Karpas-422 (cell line): ENCODE results near the gene PRSS37. TPM values are rescaled to one million over a fixed set of nuclear protein-coding genes. Genes with fewer than 3 reads are reported as not detected.
"Not testable (repeated sequence)": the region's sequence is repeated elsewhere in the genome, so short reads cannot be mapped to it uniquely, and the experiment has no call there.

ENCODE experiments used
- DNase-seq: peaks from one replicate; pipeline ENCODE4 v3.0.0-alpha.2; 2015
- H2AFZ ChIP-seq: fragments of 200-600 bp; sonication (generic); 2 replicates; pipeline ENCODE4 v1.6.1; 2014; ENCODE audit warnings: antibody characterized with exemption, low read length, mixed read lengths
- H3K27ac ChIP-seq: fragments of 200-600 bp; sonication (generic); 2 replicates; pipeline ENCODE4 v1.5.1; 2014; ENCODE audit warnings: mild to moderate bottlenecking, low read length, moderate library complexity
- H3K27me3 ChIP-seq: fragments of 200-600 bp; sonication (generic); 2 replicates; pipeline ENCODE4 v1.6.1; 2014; ENCODE audit warnings: low read length, mixed read lengths
- H3K36me3 ChIP-seq: fragments of 200-600 bp; sonication (generic); 2 replicates; pipeline ENCODE4 v1.6.1; 2014; ENCODE audit warnings: low read length, mixed read lengths; ENCODE audit not compliant: insufficient read depth
- H3K4me1 ChIP-seq: fragments of 200-600 bp; sonication (generic); 2 replicates; pipeline ENCODE4 v1.6.1; 2014; ENCODE audit warnings: mild to moderate bottlenecking, low read length, mixed read lengths
- H3K4me2 ChIP-seq: fragments of 200-600 bp; sonication (generic); 2 replicates; pipeline ENCODE4 v1.6.1; 2014; ENCODE audit warnings: low read length, low read depth, mild to moderate bottlenecking; ENCODE audit not compliant: poor library complexity, severe bottlenecking
- H3K4me3 ChIP-seq: fragments of 200-600 bp; sonication (generic); 2 replicates; pipeline ENCODE4 v1.5.1; 2014; ENCODE audit warnings: mild to moderate bottlenecking, antibody characterized with exemption, low read length, mixed read lengths
- H3K79me2 ChIP-seq: fragments of 200-600 bp; sonication (generic); 2 replicates; pipeline ENCODE4 v1.6.1; 2014; ENCODE audit warnings: mild to moderate bottlenecking, low read length, mixed read lengths
- H3K9ac ChIP-seq: fragments of 200-600 bp; sonication (generic); 2 replicates; pipeline ENCODE4 v1.6.0; 2014; ENCODE audit warnings: low read length
- H3K9me2 ChIP-seq: fragments of 200-600 bp; sonication (generic), shearing (Covaris generic); replicated peaks from 2 replicates; pipeline ENCODE4 v1.6.0; 2014; ENCODE audit warnings: mild to moderate bottlenecking, low read length, moderate library complexity; ENCODE audit not compliant: insufficient read depth
- H3K9me3 ChIP-seq: fragments of 300-700, 200-600 bp; sonication (generic); 2 replicates; pipeline ENCODE4 v1.6.1; 2014; ENCODE audit warnings: low read length, mixed read lengths
- H4K20me1 ChIP-seq: fragments of 200-600 bp; sonication (generic); 2 replicates; pipeline ENCODE4 v1.6.1; 2014; ENCODE audit warnings: mild to moderate bottlenecking, antibody characterized with exemption, low read length, low read depth; ENCODE audit not compliant: insufficient read depth
- total RNA-seq: library from RNA; depleted of rRNA; stranded (reverse); fragments of >200 nt; shearing (Covaris generic); gene quantifications from 2 replicates; pipeline ENCODE4 v1.2.3, GENCODE V29; 2014; ENCODE audit warnings: low replicate concordance

PRSS37 gene
- total RNA-seq, 1 experiment from 2014 or later: not detected

GRCh38 chr7:141839256-141839655 is 2.0 kb downstream of the PRSS37 start:
- Histone ChIP-seq H2AFZ (no peak overlapping the region), H4K20me1 (no peaks in the 10 kb centered on the region), H3K36me3 (no peaks in the 10 kb centered on the region), H3K9ac (no peak overlapping the region), H3K9me2 (no peaks in the 10 kb centered on the region), H3K4me1 (no peaks in the 10 kb centered on the region), H3K27me3 (no peaks in the 10 kb centered on the region), H3K79me2 (no peaks in the 10 kb centered on the region), H3K4me3 (no peak overlapping the region), H3K4me2 (no peak overlapping the region), H3K27ac (no peak overlapping the region), H3K9me3 (no peaks in the 10 kb centered on the region)
- DNase-seq: no peak

GRCh38 chr7:141838581-141838980 is 2.7 kb downstream of the PRSS37 start:
- H3K79me2 ChIP-seq: no peaks in the 10 kb centered on the region
- H3K4me1 ChIP-seq: no peaks in the 10 kb centered on the region
- no peaks in the 10 kb centered on the region for H3K9me3 ChIP-seq
- no peaks in the 10 kb centered on the region for H3K9me2 ChIP-seq
- H3K27me3 ChIP-seq: no peaks in the 10 kb centered on the region
- no peaks in the 10 kb centered on the region for H4K20me1 ChIP-seq
- no peak overlapping the region for H3K27ac ChIP-seq
- H3K9ac ChIP-seq: no peak overlapping the region
- no peak overlapping the region for H3K4me3 ChIP-seq
- no peak for DNase-seq
- H2AFZ ChIP-seq: no peak overlapping the region
- no peaks in the 10 kb centered on the region for H3K36me3 ChIP-seq
- no peak overlapping the region for H3K4me2 ChIP-seq

GRCh38 chr7:141837683-141838082 is 3.6 kb downstream of the PRSS37 start:
- Histone ChIP-seq H3K27me3 (no peaks in the 10 kb centered on the region), H4K20me1 (no peaks in the 10 kb centered on the region)

GRCh38 chr7:141822432-141822831 is 18.9 kb downstream of the PRSS37 start:
- H3K9ac ChIP-seq, H3K36me3 ChIP-seq, H3K9me2 ChIP-seq, H3K27me3 ChIP-seq, H2AFZ ChIP-seq, DNase-seq, H3K79me2 ChIP-seq, H3K4me1 ChIP-seq, H3K27ac ChIP-seq, H3K4me3 ChIP-seq, H3K4me2 ChIP-seq, H4K20me1 ChIP-seq, H3K9me3 ChIP-seq: not testable (repeated sequence)

More at GRCh38 chr7:141837683-141838082, 3.6 kb downstream of the PRSS37 start:
- H3K9ac ChIP-seq: no peak overlapping the region
- H3K79me2 ChIP-seq: no peaks in the 10 kb centered on the region
- no peak for DNase-seq
- no peak overlapping the region for H3K27ac ChIP-seq
- H3K4me1 ChIP-seq: no peaks in the 10 kb centered on the region
- H3K36me3 ChIP-seq: no peaks in the 10 kb centered on the region
- no peak overlapping the region for H2AFZ ChIP-seq
- H3K9me3 ChIP-seq: no peaks in the 10 kb centered on the region
- H3K4me3 ChIP-seq: no peak overlapping the region
- no peak overlapping the region for H3K4me2 ChIP-seq
- no peaks in the 10 kb centered on the region for H3K9me2 ChIP-seq

- Histone ChIP-seq H3K27ac (no peak overlapping the region), H3K4me2 (no peak overlapping the region), H3K9me3 (no peaks in the 10 kb centered on the region; the same call in none of the 2 replicates), H3K4me1 (no peaks in the 10 kb centered on the region), H3K9me2 (peaks cover 4% of the 10 kb centered on the region; the same call in 1 of the 2 replicates), H3K36me3 (no peaks in the 10 kb centered on the region), H4K20me1 (no peaks in the 10 kb centered on the region), H3K79me2 (no peaks in the 10 kb centered on the region), H3K27me3 (no peaks in the 10 kb centered on the region), H3K4me3 (no peak overlapping the region), H3K9ac (no peak overlapping the region), H2AFZ (no peak overlapping the region)
- no peak for DNase-seq
Observed at GRCh38 chr7:141820067-141820466, 21.2 kb downstream of the PRSS37 start.

GRCh38 chr7:141792526-141792925 is 48.8 kb downstream of the PRSS37 start:
- no peak overlapping the region for H3K27ac ChIP-seq
- DNase-seq: no peak
- H3K9me3 ChIP-seq: no peaks in the 10 kb centered on the region
- H3K36me3 ChIP-seq: no peaks in the 10 kb centered on the region
- H3K4me2 ChIP-seq: no peak overlapping the region
- no peaks in the 10 kb centered on the region for H3K9me2 ChIP-seq
- no peaks in the 10 kb centered on the region for H4K20me1 ChIP-seq
- H3K9ac ChIP-seq: no peak overlapping the region
- no peak overlapping the region for H2AFZ ChIP-seq
- no peak overlapping the region for H3K4me3 ChIP-seq
- H3K4me1 ChIP-seq: no peaks in the 10 kb centered on the region
- H3K27me3 ChIP-seq: no peaks in the 10 kb centered on the region
- H3K79me2 ChIP-seq: no peaks in the 10 kb centered on the region

- no peak within 1 kb of the TSS for H2AFZ ChIP-seq
- H3K9ac ChIP-seq: no peak within 1 kb of the TSS
- H3K4me3 ChIP-seq: no peak within 1 kb of the TSS
- DNase-seq: no peak
- H3K27ac ChIP-seq: no peak within 1 kb of the TSS
- no peaks in the 10 kb centered on the region for H3K79me2 ChIP-seq
- no peaks in the 10 kb centered on the region for H3K27me3 ChIP-seq
- no peaks in the 10 kb centered on the region for H3K36me3 ChIP-seq
- no peaks in the 10 kb centered on the region for H3K9me2 ChIP-seq
- no peaks in the 10 kb centered on the region for H4K20me1 ChIP-seq
- no peaks in the 10 kb centered on the region for H3K9me3 ChIP-seq
- no peak within 1 kb of the TSS for H3K4me2 ChIP-seq
- no peaks in the 10 kb centered on the region for H3K4me1 ChIP-seq
Observed at GRCh38 chr7:141789917-141790316, 51.4 kb downstream of the PRSS37 start, which contains the start of gene TAS2R5. Gene TAS2R5, plus strand, starts transcription at chr7:141790217. Its CDS starts 145 bp downstream, at chr7:141790362.

- no peak overlapping the region for H3K4me2 ChIP-seq
- no peaks in the 10 kb centered on the region for H3K9me2 ChIP-seq
- H3K36me3 ChIP-seq: no peaks in the 10 kb centered on the region
- H3K4me1 ChIP-seq: no peaks in the 10 kb centered on the region
- no peak for DNase-seq
- no peaks in the 10 kb centered on the region for H3K79me2 ChIP-seq
- H3K27me3 ChIP-seq: no peaks in the 10 kb centered on the region
- no peaks in the 10 kb centered on the region for H3K9me3 ChIP-seq
- no peaks in the 10 kb centered on the region for H4K20me1 ChIP-seq
- no peak overlapping the region for H3K9ac ChIP-seq
- H2AFZ ChIP-seq: no peak overlapping the region
- no peak overlapping the region for H3K4me3 ChIP-seq
- H3K27ac ChIP-seq: no peak overlapping the region
Observed at GRCh38 chr7:141788296-141788695, 53.0 kb downstream of the PRSS37 start.
